Measurements from ENCODE around the gene VGLL1.

DNA sequence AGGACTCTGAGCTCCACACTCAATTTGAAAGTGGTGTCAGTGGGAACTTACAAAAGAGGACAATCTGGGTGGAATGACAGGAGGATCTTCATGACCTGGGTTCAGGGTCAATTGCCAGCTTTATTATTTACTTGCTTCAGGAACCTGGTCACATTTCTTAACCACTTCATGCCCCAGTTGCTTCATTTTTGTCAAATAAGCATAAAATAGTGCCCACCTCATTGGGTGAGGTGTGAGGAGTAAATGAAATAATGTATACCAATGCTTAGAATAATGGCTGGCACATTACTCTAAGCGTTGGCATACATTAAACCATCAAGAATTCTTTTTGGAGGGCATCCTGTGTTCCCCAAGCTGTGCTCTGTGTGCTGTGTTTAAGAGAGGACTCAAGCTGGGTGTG, 19.4 kb downstream of the VGLL1 start:
- TF ChIP-seq EZH2 (IDR thresholded peaks at IDR 0.05; ENCODE audit: insufficient read depth, poor library complexity, severe bottlenecking) (no peak), EZH2phosphoT487 (IDR thresholded peaks at IDR 0.05; ENCODE audit: insufficient read depth, low read depth) (no peak)
